Left ventricle myocardium inferior (tissue), 1 donor: ENCODE measurements around the gene ZNF431. TPM values are rescaled to one million over a fixed set of nuclear protein-coding genes. Genes with fewer than 3 reads are reported as not detected.
A peak's percentile ranks its signal among the peaks of the same experiment; 100 is the strongest.

Source experiments
- DNase-seq: peaks from one replicate; pipeline ENCODE4 v3.0.0-alpha.2; 2020
- H3K27ac ChIP-seq: fragments of 200-600 bp; replicated peaks from 2 replicates; pipeline ENCODE4 v1.8.0; 2021
- H3K27me3 ChIP-seq: fragments of 200-600 bp; 2 replicates; pipeline ENCODE4 v1.8.0; 2021; ENCODE audit warnings: low read depth
- H3K36me3 ChIP-seq: fragments of 200-600 bp; 2 replicates; pipeline ENCODE4 v1.8.0; 2021
- H3K4me1 ChIP-seq: fragments of 200-600 bp; 2 replicates; pipeline ENCODE4 v1.8.0; 2021
- H3K4me3 ChIP-seq: fragments of 200-600 bp; 2 replicates; pipeline ENCODE4 v1.8.0; 2021; ENCODE audit warnings: mild to moderate bottlenecking, moderate library complexity
- H3K9me3 ChIP-seq: fragments of 200-600 bp; replicated peaks from 2 replicates; pipeline ENCODE4 v1.8.0; 2021
- CTCF ChIP-seq: fragments of 200-600 bp; IDR thresholded peaks from 2 replicates; pipeline ENCODE4 v1.8.0; 2021; ENCODE audit warnings: antibody characterized with exemption, mild to moderate bottlenecking, borderline replicate concordance
- intact Hi-C: fragments of 100-400 bp; cut with micrococcal nuclease; formaldehyde crosslinking; loops from one replicate; pipeline ENCODE4 v1.11.0; 2022
- long read RNA-seq: library from polyadenylated mRNA; unstranded; transcript quantifications from one replicate; pipeline ENCODE4 v2.0.0, GENCODE V29; 2021
- total RNA-seq: library from RNA; stranded (reverse); fragmentation: NEBNext Ultra II Directional; extraction: Animal tissue kit (Norgen Biotek cat#: 25700); gene quantifications from one replicate; pipeline ENCODE4 v1.2.1, GENCODE V29; 2021
- donor health status: DM: no; HTN: yes; CAD: no; lungs with severe emphysema.

ZNF431 gene
- total RNA-seq, result 12.4 TPM
- long read RNA-seq, partial matches to known transcripts, result 0 of 6 reads
- long read RNA-seq, other reads (novel, unspliced or antisense), result 6 of 6 reads

GRCh38 chr19:21141787-21142464 is at the start of gene ZNF431:
ZNF431 (plus strand) TSS chr19:21142040; CDS start chr19:21142184, 144 bp downstream.
- no peaks in the 10 kb centered on the region for H3K9me3 ChIP-seq
- intact Hi-C loops, result no loop called here
- H3K4me1 ChIP-seq, result peaks cover 24% of the 10 kb centered on the region
- H3K27ac ChIP-seq, result peak within 1 kb of the TSS; percentile 78
- peak; percentile 91 for DNase-seq
- H3K4me3 ChIP-seq, result peak within 1 kb of the TSS; percentile 77
- H3K27me3 ChIP-seq, result no peaks in the 10 kb centered on the region
- peaks cover 32% of the 10 kb centered on the region for H3K36me3 ChIP-seq
- no peak for TF ChIP-seq CTCF

GRCh38 chr19:21092109-21092508 is 49.7 kb upstream of the ZNF431 start:
- Histone ChIP-seq H3K4me1 (peaks cover 4% of the 10 kb centered on the region), H3K4me3 (no peak overlapping the region), H3K9me3 (no peaks in the 10 kb centered on the region), H3K27me3 (no peaks in the 10 kb centered on the region), H3K27ac (no peak overlapping the region), H3K36me3 (no peaks in the 10 kb centered on the region)
- no peak for TF ChIP-seq CTCF
- DNase-seq, result no peak
- intact Hi-C loops, result no loop called here

GRCh38 chr19:21094347-21095025 is 47.4 kb upstream of the ZNF431 start:
- no peak for DNase-seq
- no peak overlapping the region for H3K4me3 ChIP-seq
- intact Hi-C loops, result no loop called here
- no peak overlapping the region for H3K27ac ChIP-seq
- peaks cover 5% of the 10 kb centered on the region for H3K36me3 ChIP-seq
- peaks cover 4% of the 10 kb centered on the region for H3K4me1 ChIP-seq
- no peak for TF ChIP-seq CTCF
- no peaks in the 10 kb centered on the region for H3K9me3 ChIP-seq
- H3K27me3 ChIP-seq, result no peaks in the 10 kb centered on the region

GRCh38 chr19:21098291-21098690 is 43.5 kb upstream of the ZNF431 start:
- TF ChIP-seq CTCF, result no peak
- H3K4me1 ChIP-seq, result no peaks in the 10 kb centered on the region
- DNase-seq, result no peak
- H3K27me3 ChIP-seq, result no peaks in the 10 kb centered on the region
- intact Hi-C loops, result no loop called here
- H3K4me3 ChIP-seq, result no peak overlapping the region
- no peaks in the 10 kb centered on the region for H3K9me3 ChIP-seq
- no peak overlapping the region for H3K27ac ChIP-seq
- H3K36me3 ChIP-seq, result peaks cover 8% of the 10 kb centered on the region

GRCh38 chr19:21101521-21102242 is 40.2 kb upstream of the ZNF431 start:
- no peaks in the 10 kb centered on the region for H3K4me1 ChIP-seq
- no peak overlapping the region for H3K27ac ChIP-seq
- intact Hi-C loops, result no loop called here
- H3K4me3 ChIP-seq, result no peak overlapping the region
- TF ChIP-seq CTCF, result no peak
- H3K36me3 ChIP-seq, result peaks cover 15% of the 10 kb centered on the region
- DNase-seq, result no peak
- H3K9me3 ChIP-seq, result no peaks in the 10 kb centered on the region
- H3K27me3 ChIP-seq, result no peaks in the 10 kb centered on the region
